GM12801 (cell line): ENCODE data around the gene SERPINB13.
"Not testable (repeated sequence)": the region's sequence is repeated elsewhere in the genome, so short reads cannot be mapped to it uniquely, and the experiment has no call there.

Source experiments
- TF ChIP-seq, protein P1 (sequence below): IDR thresholded peaks from one replicate; pipeline ENCODE4 v1.5.1; 2011; ENCODE audit warnings: control low read depth; ENCODE audit not compliant: insufficient read length; ENCODE audit errors: extremely low read depth

SERPINB13 gene

DNA sequence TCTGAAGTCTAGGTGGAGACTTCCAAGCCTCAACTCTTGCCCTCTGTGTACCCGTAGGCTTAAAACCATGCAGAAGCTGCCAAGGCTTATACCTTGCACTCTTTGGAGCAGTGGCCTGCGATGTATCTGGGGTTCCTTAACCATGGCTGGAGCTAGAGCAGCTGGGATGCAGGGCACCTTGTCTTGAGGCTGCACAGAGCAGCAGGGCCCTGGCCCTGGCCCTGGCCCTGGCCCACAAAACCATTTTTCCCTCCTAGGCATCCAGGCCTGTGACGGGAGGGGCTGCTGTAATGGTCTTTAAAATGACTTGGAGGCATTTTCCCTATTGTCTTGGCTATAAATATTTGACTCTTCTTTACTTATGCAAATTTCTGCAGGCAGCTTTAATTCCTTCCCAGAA lies 37.7 kb downstream of the SERPINB13 start:
- TF ChIP-seq, protein P1, sequence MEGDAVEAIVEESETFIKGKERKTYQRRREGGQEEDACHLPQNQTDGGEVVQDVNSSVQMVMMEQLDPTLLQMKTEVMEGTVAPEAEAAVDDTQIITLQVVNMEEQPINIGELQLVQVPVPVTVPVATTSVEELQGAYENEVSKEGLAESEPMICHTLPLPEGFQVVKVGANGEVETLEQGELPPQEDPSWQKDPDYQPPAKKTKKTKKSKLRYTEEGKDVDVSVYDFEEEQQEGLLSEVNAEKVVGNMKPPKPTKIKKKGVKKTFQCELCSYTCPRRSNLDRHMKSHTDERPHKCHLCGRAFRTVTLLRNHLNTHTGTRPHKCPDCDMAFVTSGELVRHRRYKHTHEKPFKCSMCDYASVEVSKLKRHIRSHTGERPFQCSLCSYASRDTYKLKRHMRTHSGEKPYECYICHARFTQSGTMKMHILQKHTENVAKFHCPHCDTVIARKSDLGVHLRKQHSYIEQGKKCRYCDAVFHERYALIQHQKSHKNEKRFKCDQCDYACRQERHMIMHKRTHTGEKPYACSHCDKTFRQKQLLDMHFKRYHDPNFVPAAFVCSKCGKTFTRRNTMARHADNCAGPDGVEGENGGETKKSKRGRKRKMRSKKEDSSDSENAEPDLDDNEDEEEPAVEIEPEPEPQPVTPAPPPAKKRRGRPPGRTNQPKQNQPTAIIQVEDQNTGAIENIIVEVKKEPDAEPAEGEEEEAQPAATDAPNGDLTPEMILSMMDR = no peak

DNA sequence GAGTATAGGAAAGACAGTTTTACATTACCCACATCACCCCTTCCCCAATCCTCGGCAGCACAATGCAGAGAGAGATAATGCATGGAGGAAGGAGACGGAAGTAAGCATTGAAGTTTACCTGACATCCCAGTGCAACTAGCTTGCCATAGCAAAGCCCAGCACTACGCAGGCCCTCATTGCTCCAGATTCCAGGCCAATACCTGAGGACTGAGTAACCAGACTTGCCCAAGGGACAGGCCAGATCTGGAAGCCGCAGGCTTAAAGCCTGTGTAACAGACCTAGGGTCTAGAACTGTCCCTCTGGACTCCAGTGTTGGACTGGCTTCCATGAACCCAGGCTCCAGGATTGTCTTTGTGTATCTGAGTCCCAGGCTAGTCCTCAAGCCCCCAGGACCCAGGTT lies 39.3 kb downstream of the SERPINB13 start:
- TF ChIP-seq, protein P1 = no peak

DNA sequence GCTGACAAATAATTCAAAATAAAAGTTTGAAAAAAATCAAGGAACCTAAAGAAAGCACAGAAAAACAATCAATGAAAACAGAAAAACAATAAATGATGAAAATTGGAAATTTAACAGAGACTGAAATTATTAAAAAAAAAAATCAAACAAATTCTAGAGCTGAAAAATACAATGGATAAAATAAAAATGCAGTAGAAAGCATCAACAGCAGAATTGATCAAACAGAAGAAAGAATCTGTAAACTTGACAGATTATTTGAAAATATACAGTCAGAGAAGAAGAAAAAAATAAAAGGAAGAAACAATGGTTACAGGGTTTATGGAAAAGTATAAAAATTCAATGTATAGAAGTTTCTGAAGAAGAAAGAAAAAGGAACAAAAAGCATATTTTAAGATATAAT lies 40.7 kb downstream of the SERPINB13 start:
- TF ChIP-seq, protein P1 = no peak

DNA sequence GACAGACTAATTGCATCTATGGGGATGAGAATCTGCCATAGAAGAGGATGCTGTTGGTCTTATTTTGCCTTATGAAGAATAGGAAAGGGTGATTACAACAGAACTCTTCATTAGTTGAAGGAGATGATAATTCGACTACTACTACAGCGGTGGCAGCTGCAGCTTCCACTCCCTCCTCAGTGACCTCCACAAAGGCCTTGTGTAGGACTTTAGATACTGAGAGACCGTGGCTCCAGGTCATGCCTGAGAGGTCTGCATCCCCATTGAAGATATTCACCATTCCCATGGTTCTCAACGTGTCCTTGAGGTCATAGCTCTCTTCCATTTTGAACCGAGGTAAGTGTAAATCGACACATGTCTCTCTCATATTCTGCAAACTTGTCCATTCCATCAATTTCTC lies 50.6 kb downstream of the SERPINB13 start:
- TF ChIP-seq, protein P1 = no peak

DNA sequence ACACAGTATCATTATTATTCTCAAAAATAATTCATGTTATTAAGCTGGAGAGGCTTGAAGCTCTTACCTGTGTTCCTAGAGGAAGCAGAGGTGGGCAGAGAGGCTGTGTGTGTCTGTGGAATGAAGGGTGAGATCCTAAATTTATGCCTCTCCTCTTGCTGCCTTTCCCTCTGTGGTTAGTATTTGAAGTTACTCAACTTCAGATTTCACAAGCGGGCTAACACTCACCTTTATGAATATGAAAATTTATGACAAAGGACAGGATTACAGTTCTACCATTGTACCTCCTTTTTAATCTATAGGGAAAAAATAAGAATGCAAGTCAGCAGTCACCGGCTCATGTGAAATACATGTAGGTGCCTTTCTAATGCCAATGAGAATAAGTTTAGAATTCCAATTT lies 57.0 kb downstream of the SERPINB13 start, which contains the start of gene SERPINB4:
TSS of gene SERPINB4 (minus strand) at position 115 of the 400 bp plus-strand sequence. CDS start 679 bp downstream, outside the sequence.
- TF ChIP-seq, protein P1 = not testable (repeated sequence)

DNA sequence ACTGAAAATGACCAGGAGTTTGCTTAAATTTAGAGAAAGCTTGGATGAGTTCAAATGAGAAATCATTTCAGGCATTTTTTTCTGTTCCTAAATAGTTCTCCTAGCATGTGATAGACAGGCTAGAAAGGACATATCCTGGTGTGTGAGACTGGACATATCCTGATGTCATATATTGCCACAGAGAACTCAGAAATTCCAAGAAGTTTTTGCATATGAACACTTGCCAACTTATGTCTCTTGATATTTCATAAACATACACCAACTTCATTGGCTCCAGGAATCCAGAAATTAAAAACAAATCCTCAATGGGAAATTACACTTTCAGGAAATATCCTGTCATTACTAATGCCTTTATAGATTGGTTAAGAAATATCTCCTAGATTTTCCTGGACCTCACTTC lies 59.8 kb downstream of the SERPINB13 start:
- TF ChIP-seq, protein P1 = no peak

DNA sequence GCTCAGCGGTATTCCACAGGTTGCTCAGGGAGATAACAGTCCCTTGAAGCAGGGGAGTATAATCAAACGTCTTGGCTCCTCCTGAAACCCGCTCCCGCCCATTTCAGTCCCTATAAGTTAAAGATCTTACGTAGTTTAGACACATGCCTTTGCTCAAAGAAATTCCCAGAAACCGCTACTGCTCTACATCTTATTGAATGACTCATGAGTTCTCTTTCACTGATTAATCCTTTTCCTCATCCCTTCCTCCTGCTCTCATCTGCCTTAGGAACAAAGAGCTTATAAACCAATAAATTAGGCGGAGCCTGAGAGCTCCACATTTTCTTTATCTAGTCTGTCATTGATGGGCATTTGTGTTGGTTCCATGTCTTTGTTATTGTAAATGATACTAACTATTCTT lies 61.1 kb downstream of the SERPINB13 start:
- TF ChIP-seq, protein P1 = no peak
